HG03066 (cell line): ENCODE measurements around the gene TMEM164.

Experiments used
- ATAC-seq: cut with Tn5 transposase; IDR thresholded peaks from one replicate; pipeline ENCODE4 v1.9.1; 2021; ENCODE audit warnings: low read depth; ENCODE audit not compliant: unreplicated experiment

The TMEM164 gene

GRCh38 chrX:110062919-110063318 lies 60.0 kb downstream of the TMEM164 start:
- no peak for ATAC-seq

- ATAC-seq: no peak
Measured at GRCh38 chrX:110066488-110067225, 63.7 kb downstream of the TMEM164 start.

- ATAC-seq: no peak
Measured at GRCh38 chrX:110070970-110071369, 68.1 kb downstream of the TMEM164 start.

GRCh38 chrX:110081320-110081719 lies 78.4 kb downstream of the TMEM164 start:
- no peak for ATAC-seq

GRCh38 chrX:110081740-110082139 lies 78.8 kb downstream of the TMEM164 start:
- no peak for ATAC-seq

GRCh38 chrX:110082161-110082560 lies 79.2 kb downstream of the TMEM164 start:
- ATAC-seq: no peak

GRCh38 chrX:110086162-110086915 lies 83.4 kb downstream of the TMEM164 start:
- no peak for ATAC-seq

- no peak for ATAC-seq
Measured at GRCh38 chrX:110086916-110087484, 84.1 kb downstream of the TMEM164 start.

- ATAC-seq: no peak
Measured at GRCh38 chrX:110087485-110088356, 84.8 kb downstream of the TMEM164 start.

GRCh38 chrX:110089656-110090403 lies 86.9 kb downstream of the TMEM164 start:
- no peak for ATAC-seq

GRCh38 chrX:110097920-110098319 lies 95.0 kb downstream of the TMEM164 start:
- no peak for ATAC-seq

GRCh38 chrX:110103344-110103743 lies 100.4 kb downstream of the TMEM164 start:
- ATAC-seq: no peak

- no peak for ATAC-seq
Measured at GRCh38 chrX:110104078-110104477, 101.2 kb downstream of the TMEM164 start.

GRCh38 chrX:110108381-110108821 lies 105.5 kb downstream of the TMEM164 start:
- peak; percentile 72 for ATAC-seq

- ATAC-seq: no peak
Measured at GRCh38 chrX:110114260-110114776, 111.4 kb downstream of the TMEM164 start.

GRCh38 chrX:110116066-110116980 lies 113.4 kb downstream of the TMEM164 start:
- ATAC-seq: no peak

- no peak for ATAC-seq
Measured at GRCh38 chrX:110118530-110118929, 115.6 kb downstream of the TMEM164 start.

GRCh38 chrX:110119480-110119879 lies 116.6 kb downstream of the TMEM164 start:
- ATAC-seq: no peak

GRCh38 chrX:110120025-110120424 lies 117.1 kb downstream of the TMEM164 start:
- ATAC-seq: no peak
